CD4-positive, alpha-beta T cell treated with Interleukin-12 subunit alpha and Interleukin-12 subunit beta, for 1 hour (primary cell): ENCODE measurements around the gene MAB21L4.
A peak's percentile ranks its signal among the peaks of the same experiment; 100 is the strongest.
"Not testable (repeated sequence)": the region's sequence is repeated elsewhere in the genome, so short reads cannot be mapped to it uniquely, and the experiment has no call there.

Experiments used
- DNase-seq: peaks from one replicate; pipeline ENCODE4 v3.0.0-alpha.2; 2020

MAB21L4 gene

DNA sequence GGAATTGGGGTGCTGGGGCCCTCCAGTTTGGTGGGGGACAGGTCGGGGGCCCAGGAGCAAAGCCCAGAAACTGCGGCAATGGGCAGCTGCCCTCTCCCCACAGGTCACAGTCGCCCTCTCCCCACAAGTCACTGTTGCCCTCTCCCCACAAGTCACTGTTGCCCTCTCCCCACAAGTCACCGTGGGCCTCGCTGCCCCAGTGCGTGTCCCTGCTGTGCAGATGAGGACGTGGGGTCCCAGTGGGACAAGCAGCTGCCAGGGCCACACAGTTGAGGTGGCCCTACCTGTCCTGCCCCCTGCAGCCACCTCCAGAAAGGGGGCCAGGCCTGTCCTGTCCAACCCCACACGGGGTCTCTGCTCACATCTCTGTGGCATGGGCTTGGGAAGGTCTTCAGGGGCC is 40.3 kb downstream of the MAB21L4 start:
- no peak for DNase-seq

DNA sequence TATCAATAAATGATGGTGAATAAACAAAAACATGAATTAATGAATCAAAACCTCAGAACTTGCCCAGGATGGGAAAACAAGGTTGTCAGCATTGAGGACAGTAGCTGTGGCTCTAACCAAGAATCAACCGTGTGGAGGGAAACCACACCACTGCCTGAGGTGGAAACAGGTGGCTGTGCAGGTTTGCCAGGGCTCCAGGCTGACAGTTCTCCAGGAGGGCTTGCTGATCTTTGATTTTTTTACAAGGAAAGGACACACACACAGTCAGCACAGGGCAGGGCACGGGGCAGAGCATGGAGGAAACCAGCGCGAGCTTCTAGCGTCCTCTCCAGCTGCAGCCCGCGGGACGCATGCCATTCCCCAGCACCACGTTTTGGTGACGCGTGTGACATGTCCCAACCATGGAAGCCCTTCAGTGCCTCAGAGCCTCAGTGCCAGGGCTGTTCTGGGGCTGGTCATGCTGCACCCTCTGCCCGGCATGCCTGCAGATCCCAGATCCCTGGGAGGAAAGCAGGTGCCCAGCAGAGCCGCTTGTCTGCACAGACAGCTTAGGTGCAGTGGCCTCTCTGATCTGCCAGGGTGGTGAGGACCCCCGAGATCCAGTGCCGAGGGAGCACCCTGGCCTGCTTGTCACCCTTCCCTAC is 43.2 kb downstream of the MAB21L4 start:
- no peak for DNase-seq

DNA sequence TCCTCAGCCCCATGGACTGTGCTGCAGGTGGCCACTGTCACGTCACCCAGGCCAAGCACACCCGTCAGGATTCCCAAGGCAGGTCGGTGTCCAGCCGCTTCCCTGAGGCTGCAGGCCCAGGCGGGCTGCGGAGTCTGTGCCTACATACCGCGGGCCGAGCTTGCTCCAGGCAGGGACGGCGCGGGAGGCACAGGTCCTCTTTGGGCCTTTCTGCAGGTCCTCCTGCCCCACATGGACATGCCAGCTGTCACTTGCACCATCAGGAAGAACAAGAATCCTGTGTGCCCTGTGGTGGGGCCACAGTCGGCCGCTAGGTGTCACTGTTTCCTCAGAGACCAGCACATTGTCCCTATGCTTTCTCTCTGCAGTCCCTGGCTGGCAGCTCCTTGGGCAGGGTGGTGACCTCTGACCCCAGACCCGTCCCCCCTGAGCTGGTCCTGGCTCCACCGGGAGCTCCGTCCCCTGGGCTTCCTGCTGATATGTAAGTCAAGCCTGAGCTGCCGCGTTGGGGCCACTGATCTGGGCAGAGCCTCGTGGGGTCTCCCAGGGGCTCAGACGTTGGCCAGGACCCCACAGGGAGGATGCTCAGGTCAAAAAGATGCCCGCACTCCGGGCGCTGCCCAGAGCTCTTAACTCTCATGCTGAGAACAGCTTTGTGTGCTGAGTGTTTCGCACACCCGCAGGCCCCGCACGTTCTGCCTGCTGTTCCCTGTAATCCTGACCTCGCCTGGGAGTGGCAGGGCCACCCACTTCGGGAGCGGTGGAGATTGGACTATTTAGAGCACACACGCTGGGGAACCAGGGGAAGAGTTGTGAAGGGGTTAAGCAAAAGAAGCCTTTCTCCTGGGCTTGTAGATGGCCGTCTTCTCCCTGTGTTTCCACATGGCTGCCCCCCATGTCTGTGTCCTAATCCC is 44.6 kb downstream of the MAB21L4 start:
- DNase-seq, result peak; percentile 81

DNA sequence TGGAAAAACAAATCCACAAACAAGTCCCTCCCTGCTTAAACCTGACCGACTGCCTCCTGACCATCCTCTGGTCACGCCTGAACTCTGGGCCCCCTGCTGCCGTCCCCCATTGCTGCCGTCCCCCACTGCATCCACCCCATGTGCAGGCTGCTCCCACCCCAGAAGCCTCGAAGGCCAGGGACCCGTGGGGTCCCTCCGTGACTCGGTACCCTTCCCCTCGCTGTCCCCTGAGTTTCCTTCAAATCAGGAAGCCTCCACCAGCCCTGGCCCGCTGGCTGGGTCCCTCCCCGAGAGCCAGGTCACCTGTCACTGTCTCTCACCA is 45.2 kb downstream of the MAB21L4 start:
- no peak for DNase-seq

DNA sequence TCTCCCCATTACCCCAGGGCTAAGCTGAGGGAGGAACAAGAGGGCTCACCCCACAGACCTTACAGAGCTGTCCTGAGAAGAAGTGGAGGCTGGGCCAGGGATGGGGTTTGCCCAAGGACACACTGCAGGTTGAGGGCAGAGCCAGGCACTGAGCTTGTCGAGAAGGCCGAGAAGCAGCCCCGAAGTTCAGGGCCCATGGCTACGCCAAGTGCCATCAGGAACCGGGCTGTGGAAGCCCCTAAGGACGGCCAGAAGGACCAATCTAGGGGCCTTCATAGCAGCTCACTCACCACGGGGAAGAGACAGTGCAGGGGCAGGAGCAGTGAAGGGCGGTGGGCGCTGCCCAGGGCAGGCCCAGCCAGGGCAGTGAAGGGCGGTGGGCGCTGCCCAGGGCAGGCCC is 45.9 kb downstream of the MAB21L4 start:
- no peak for DNase-seq

DNA sequence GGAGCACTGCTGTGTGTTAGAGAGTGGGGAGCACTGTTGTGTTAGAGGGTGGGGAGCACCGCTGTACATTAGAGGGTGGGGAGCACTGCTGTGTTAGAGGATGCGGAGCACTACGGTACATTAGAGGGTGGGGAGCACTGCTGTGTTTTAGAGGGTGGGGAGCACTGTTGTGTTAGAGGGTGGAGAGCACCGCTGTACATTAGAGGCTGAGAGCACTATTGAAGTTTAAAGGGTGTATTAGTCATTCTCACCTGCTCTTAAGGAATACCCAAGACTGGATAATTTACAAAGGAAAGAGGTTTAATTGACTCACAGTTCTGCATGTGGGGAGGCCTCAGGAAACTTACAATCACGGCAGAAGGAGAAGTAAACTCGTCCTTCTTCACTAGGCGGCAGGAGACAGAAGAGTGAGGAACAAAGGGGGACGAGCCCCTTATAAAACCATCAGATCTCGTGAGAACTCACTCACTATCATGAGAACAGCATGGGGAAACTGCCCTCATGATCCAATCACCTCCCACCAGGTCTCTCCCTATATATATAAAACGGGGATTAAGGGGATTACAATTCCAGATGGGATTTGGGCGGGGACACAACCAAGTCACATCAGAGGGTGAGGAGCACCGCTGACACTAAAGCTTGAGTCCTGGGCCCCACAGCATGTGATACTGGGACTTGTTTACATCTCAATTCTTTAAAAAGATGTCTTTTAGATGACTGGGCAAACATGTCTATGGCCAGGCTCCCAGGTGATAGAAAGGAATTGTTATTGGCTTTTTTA is 46.9 kb downstream of the MAB21L4 start:
- no peak for DNase-seq

DNA sequence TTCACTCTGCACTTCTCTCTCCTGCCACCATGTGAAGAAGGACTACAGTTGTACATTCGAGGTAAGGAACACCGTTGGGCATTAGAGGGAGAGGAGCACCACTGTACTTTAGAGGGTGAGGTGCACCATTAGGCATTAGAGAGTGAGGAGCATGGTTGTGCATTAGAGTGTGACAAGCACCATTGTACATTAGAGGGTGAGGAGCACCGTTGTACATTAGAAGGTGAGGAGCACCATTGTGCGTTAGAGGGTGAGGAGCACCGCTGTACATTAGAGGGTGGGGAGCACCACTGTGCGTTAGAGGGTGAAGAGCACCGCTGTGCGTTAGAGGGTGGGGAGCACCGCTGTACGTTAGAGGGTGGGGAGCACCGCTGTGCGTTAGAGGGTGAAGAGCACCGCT is 48.1 kb downstream of the MAB21L4 start:
- DNase-seq, result no peak

DNA sequence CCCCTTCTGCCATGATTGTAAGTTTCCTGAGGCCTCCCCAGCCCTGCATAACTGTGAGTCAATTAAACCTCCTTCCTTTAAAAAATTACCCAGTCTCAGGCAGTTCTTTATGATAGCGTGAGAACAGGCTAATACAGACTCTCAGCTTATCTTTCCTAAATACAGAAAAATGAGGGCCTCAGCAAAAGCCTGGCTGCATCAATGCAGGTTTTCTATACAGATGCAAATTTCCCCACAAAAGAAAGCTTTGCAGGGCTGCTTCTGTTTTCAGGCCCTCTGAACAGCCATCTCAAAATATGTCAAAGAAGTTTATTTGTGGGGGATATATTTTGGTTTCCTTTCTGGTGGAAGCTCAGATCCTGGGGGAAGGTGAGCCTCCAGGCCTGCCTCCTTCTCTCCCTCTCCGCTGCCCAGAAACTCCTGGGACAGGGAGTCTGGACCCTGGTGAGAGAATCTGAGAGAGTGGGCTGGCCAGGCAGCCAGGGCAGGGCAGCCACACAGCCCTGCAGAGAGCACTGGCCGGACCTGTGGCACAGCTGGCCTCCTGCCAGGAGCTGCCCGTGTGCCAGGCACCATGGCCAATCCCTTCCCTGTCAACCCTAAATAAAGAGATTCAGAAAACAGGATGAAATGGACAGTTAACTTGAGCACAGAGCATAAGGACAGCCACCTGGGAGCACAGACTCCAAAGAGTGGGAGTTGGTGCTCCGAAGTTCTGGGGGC is 48.9 kb downstream of the MAB21L4 start:
- no peak for DNase-seq

DNA sequence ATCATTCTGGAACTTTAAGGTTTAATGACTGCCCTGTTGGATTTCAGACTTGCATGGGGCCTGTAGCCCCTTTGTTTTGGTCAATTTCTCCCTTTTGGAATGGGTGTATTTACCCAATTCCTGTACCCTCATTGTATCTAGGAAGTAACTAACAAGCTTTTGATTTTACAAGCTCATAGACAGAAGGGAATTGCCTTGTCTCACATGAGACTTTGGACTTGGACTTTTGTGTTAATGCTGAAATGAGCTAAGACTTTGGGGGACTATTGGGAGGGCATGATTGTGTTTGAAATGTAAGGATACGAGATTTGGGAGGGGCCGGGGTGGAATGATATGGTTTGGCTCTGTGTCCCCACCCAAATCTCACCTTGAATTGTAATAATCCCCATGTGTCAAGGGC is 49.6 kb downstream of the MAB21L4 start:
- DNase-seq, result not testable (repeated sequence)

DNA sequence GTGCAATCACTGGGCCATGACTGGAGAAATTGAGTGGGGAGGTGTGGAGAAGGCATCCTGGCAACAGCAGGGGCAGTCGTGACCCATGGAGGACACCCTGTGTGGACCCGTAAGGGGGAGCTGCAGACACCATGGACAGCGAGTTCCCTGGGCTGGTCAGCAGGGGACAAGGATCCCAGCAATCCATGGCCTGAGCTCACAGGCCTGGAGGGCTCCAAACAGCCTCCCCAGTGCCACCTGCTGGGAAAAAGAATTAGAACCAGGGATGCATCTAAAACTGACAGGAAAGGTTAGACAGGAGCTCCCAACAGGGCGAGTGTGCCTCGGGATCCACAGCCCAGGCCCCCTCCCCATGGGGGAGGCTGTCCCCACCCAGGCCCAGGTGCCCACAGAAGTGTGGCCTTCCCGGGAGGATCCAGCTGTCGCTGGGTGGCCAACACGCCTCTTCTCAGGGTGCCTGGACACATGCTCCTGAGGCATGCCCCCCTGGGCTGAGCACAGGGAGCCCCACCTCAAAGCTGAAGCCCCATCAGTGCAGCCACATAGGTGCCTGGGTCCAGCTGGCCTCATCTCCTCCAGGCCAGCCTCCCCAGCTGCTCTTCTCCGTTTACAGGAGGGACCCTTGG is 55.4 kb downstream of the MAB21L4 start:
- peak; percentile 19 for DNase-seq

DNA sequence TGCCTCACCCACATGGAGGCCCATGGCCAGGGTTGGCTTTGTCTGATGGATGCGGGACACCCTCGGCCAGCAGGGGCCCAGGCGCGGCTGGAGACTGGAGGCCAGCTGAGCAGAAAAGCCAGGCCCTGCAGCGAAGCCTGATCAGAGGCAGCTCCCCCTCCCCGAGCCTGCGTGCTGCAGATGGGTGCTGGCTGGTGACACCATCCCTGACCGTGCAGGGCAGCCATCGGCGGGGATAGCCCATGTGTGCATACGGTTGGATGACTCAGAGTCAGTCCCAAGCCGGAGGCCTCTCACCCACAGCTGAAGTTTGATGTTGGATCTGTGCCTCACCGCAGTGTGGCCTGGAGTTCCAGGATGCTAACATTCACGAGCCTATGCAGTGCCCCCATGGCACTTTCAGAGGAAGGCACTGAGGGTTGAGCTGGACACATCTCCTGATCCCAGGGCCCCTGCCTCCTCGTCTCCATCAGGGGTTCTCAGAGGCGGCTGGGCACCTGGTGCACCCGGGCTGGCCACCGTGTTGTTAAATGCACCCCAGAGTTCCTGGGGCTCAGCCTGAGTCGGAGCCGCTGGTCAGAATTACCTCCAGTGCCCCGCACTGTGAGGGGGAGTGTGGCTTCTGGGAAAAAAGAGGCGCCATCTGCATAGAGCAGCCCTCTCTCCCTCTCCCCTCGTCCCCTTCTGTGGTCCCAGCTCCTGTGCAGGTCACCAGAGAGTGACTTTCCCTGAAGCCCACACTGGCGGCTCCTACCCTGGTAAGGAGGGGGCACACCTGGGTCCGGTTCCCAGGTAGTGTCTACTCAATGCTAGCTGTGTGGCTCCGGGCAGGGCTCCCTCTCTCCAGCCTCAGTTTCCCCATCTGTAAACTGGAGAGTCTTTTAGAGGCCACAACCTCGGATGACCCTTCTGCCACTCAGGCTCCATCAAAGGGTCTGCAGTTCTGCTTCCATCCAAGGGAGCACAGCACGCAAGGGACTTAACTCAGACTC is 56.5 kb downstream of the MAB21L4 start:
- no peak for DNase-seq

DNA sequence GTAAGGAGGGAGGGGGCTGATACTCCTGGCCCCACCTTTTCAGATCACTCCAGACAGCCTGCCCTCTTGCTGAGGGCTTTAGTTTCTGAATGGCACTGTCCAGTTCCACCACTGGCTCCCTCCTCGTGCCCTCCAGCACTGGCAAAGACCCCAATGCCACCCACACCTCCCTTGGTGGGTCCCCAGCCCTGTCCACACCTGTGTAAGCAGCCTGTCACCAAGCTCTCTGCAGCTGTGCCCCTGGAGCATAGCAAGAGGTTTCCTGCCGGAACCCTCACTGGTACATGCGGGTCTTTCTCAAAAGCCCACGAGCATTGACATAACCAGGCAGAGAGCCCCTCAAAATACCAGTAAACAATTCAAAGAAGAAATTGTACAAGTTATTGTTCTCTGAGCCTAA is 58.3 kb downstream of the MAB21L4 start:
- DNase-seq, result no peak

DNA sequence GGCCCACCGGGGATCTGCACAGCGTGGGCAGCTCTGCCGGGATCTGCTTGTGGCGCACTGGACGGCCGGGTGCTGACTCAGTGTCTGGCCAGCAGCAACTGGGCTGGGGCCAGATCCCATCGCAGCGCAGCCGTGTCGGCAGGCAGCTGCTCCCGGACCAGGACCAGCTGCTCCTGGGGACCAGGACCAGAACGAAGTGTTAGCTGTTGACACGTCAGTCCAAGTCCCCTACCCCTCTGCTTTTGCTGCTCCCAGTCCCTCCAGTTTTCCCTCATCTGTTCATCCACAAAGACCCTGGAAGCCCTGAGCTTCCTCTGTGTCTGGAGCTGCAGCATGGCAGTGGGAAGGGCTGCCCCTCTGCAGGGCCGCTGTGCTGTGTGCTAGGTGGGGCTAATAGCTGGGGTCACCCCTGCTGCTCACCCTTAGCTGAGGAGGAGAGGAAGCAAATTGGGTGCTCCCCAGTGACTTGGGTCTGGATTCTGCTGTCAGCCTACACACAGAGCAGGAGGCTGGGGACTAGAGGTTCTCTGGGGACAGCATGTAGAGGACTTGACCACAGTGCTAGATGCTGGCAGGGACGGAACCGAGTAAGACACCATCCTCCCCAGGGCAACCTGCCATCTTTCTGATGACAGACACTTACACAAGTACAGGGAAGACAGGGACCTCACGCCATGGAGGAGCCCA is 59.0 kb downstream of the MAB21L4 start:
- no peak for DNase-seq
